ENCODE data around the gene ARHGAP25.

DNA sequence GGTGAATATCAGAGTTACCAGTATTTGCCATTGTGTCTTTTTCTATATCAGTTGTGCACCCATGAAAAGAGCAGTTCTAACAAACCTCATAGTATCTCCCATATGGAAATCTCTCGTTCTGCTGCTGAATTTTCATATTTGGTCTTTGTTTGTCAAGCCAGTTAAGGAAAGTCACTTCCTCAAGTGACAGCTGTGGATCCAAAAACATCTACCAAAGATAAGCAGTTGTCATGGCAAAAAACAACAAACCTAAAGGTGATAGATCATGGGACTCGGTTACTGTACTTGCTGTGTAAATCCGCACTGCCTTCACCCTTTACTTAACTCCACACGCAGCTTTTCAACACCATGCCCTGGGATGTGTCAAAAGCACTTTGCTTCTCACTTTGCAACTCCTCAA, 119.3 kb downstream of the ARHGAP25 start:
- TF ChIP-seq POLR2A (IDR thresholded peaks at IDR 0.05) (no peak), POLR2AphosphoS5 (IDR thresholded peaks at IDR 0.05) (no peak)
- TF ChIP-seq, protein P1, sequence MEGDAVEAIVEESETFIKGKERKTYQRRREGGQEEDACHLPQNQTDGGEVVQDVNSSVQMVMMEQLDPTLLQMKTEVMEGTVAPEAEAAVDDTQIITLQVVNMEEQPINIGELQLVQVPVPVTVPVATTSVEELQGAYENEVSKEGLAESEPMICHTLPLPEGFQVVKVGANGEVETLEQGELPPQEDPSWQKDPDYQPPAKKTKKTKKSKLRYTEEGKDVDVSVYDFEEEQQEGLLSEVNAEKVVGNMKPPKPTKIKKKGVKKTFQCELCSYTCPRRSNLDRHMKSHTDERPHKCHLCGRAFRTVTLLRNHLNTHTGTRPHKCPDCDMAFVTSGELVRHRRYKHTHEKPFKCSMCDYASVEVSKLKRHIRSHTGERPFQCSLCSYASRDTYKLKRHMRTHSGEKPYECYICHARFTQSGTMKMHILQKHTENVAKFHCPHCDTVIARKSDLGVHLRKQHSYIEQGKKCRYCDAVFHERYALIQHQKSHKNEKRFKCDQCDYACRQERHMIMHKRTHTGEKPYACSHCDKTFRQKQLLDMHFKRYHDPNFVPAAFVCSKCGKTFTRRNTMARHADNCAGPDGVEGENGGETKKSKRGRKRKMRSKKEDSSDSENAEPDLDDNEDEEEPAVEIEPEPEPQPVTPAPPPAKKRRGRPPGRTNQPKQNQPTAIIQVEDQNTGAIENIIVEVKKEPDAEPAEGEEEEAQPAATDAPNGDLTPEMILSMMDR (IDR thresholded peaks at IDR 0.05): no peak
